NCI-H748 (cell line): Measurements from ENCODE around the gene C10orf90.
A peak's percentile ranks its signal among the peaks of the same experiment; 100 is the strongest.
"Not testable (repeated sequence)": the region's sequence is repeated elsewhere in the genome, so short reads cannot be mapped to it uniquely, and the experiment has no call there.

Experiments
- DNase-seq: peaks from one replicate; lab custom pipeline; 2025; ENCODE audit not compliant: unreplicated experiment; lab: John Stamatoyannopoulos, UW

The C10orf90 gene

DNA sequence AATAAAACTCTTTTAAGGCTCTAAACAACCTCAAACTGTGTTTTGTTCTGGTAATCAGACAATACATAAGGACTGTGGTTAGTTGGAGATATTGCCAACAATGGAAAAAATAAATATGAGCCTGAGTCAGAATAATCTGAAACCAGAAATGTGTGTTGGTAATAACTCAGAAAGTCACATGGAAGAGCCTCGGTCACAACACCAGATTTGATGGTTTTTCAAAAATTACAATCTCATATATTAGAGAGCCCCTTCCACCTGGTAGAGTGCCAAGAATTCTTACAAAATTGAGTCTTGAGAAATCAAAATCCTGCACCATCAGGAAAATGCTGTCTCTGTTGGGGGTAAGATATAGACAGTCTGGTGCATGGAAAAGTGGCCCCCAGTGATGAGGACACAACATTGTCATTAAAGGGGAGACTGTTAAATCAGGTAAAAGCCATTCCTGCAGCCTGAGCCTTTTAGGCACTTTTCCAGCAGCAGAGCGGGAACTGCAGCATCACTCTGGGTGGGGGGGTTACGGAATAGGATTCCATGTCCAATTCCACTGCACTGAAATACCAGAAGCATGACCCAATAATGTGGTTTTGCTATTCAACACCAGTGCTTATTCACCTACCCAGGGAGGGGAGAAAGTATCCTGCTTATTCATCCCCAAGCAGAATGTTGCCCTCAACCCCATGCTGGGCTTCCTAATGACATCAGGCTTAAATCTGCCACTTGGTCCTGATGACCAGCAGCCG, 272.7 kb downstream of the C10orf90 start:
- no peak for DNase-seq

DNA sequence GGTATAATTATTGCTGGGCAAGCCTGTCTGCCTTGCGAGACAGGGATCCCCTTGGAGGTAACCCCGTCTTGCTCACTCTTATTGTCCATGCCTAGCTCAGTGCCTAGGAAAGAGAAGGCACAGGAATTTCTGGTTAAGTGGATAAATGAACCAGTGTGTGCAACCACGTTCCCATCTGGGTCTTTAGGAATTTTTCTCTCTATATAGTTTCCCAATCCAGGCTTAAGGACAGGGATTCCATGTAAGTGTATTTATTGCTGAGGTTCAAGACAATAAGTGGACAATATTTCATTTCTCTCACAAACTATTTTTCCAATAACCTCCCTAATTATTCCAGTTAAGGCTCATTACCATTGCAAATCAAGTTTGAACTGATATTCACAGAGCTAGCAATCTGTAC, 273.3 kb downstream of the C10orf90 start:
- no peak for DNase-seq

DNA sequence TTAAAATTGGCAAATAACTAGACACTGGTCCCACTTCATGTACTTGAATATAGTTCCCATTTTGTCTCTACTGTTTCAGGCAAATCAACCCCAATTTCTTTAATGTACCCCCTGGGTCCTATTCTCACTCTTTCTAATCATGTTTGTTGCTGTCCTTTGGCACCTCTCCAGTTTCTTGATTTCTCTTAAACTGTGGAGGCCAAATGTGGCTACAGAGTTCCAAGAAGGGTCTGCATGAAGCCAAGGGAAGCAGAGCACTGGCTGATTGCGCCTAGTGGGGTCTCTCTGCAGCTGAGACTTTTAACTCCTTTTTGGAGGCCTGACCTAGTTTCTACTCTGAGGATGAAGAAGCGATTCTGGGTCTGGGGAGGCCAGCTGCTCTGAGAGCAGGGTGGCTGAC, 275.5 kb downstream of the C10orf90 start:
- DNase-seq = no peak

DNA sequence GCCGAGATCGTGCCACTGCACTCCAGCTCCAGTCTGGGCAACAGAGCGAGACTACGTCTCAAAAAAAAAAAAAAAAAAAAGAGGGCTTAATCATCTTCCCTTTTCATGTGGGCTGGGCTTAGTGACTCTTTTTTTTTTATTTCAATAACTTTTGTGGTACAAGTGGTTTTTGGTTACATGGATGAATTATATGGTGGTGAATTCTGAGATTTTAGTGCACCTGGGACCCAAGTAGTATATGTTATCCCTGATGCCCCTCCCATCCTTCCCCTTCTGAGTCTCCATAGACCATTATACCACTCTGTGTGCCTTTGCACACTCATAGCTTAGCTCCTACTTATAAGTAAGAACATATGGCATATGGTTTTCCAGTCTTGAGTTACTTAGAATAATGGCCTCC, 277.4 kb downstream of the C10orf90 start:
- DNase-seq = no peak

DNA sequence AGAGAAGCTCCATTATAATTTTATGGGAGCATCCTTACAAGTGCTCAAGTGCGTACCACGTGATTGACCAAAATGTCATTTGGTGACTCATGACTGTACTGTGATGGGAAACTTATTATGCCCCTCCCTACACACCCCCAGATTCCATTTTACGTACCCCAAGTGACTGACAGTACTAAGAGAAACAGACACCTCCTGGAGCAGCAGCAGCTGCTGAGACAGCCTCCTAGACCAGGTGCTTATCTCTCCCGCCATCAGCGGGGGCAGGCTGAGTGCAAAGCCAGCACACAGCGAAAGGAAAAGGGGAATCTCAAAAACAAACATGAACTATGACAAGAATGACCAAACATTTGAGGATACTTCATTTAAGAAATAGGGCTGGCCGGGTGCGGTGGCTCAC, 278.0 kb downstream of the C10orf90 start:
- DNase-seq = no peak

DNA sequence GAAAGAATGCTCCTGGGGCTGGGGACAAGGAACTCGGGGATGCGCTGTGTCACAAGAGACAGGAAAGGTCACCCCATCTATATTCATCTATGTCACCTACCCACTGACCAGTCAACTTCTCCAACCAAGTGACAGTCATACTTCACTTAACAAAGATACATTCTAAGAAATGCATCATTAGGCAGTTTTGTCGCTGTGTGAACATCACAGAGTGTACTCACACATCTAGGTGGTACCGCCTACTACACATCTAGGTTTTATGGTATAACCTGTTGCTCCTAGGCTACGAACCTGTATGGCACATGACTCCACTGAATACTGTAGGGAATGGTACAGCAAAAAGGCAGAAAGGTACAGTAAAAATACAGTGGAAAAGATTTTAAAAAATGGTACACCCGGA, 278.4 kb downstream of the C10orf90 start:
- DNase-seq = no peak

DNA sequence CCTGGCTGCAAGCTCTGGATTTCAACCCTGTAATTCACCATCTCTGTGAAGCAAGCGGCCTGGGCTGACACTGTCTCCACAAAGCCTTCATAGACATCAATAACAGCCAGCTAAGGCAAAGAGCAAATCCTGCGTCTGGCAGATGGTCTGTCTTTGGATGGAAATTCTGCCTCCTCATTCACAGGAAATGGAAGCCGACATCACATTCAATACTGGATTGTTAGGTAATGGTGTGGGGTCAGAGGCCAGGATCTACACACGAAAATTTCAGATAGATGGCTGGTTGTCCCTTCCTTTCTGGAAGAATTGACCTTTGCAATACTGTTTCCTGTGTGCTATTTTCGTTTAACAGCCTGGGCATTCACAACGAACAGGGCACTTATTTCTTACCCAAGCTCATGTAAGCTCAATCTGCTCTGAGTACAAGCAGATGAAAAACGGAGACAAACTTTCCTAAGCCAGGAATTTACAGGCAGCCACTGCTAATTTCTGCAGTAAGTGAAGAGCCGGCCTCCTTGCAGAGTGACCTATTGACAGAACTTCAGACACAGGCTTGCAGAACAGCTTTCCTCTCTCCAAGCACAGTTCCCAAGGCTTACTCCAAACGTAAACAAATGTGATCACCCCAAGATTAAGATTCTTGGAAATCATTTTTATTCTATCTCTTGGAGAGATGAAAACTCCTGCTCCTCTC, 279.2 kb downstream of the C10orf90 start:
- peak; percentile 6 for DNase-seq

DNA sequence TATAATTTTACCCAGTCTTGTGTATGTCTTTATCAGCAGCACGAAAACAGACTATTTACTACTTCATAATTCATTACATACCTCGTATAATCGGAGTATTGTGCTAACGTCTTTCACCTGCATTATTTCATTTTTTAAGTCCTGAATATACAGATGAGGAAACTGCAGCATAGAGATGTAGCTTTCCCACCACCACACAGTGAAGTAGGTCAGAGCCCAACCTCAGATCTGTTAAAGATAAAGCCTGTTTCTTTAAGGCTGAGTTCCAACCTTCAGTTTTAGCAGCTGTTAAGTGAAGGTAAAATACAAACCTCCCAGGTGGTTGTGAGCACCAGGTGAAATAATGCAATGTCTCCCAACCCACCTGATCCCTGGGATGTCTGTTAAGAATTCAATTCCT, 280.2 kb downstream of the C10orf90 start:
- DNase-seq = no peak

DNA sequence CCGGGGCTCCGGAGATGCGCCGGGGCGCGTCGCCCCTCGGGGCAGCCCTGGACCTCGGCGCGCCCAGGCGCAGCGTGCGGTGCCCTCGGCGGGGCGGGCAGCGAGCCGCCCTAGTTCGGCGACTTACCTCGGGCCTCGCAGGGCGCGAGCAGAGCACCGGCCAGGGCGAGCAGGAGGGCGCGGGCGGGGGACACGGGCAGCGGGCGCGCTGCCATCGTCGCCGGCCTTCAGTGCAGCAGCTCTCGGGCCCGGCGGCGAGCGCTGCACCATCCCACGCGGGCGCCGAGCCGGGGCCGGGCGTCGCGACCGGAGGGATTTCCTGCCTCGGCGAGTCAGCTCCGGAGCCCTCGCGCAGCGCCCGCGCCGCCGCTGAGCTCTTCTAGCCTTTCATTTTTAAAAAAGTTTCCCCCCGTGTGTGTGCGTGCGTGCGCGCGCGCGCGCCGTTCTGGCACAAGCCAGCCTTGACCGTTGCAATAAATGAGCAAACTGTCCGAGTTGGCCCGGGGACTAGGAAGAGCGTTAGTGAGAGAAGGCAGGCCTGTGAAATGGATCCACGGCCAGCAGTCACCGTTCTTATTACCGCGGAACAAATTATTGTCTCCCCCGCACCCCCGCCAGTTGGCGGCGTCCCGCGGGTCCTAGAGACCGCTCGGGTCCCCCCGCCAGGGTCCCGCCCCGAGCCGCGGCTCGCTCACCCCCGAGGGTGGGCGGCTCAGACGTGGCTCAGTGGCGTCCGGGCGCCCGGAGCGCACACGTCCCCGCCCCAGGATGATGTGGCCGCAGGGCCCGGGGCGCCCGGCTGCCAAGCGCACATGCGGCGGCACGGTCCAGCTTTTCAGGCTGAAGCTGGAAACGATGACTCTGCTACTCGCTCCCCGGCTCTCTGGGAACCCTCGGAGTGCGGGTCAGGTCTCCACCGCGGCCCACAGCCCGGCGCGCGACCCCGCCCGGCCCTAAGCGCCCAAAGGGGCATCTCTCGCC, 282.3 kb downstream of the C10orf90 start, which contains the start of gene ADAM12:
ADAM12 (minus strand) TSS at position 547 of the 981 bp plus-strand sequence; CDS start at position 215, 332 bp downstream.
- peak; percentile 55 for DNase-seq

DNA sequence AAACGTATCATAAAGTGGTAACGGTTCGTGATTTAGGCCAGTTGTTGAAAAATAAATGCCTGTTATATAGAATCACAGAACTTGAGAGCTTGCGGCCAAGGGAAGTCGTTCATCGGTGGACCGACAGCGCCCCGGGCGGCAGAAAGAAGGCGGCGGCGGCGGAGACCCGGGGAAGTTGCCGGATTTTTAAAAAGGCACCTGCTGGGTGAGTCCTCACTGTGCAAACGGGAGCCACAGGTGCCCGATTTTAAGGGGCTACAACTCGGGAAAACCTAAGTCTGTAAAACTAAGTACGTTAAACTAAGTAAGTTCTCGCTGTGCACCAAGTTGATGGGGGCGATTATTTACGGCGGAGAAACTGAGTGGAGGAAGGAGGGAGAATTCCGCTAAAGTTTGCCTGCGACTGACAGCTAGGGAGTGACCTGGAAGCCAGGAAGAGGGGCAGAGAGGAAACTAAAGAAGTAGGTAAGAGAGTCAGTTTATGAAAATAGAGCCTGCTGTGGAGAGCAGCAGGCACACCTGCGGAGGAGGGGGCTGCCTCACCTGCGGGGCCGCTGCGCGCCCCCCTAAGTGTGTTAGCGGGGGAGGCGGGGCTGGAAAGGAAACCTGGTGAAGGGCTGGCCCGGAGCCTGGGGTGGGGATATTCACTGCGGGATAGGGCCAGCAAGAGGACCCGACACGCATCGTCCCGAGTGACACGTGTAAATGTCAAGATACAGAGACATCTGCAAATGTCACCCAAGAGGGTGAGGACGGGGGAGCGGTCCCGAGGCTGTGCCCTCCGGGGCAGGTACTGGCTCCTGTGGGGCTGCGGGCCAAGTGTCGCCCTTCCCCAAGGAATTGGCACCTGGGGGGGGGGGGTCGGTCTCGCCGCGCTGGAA, 283.2 kb downstream of the C10orf90 start:
- DNase-seq = peak; percentile 56

DNA sequence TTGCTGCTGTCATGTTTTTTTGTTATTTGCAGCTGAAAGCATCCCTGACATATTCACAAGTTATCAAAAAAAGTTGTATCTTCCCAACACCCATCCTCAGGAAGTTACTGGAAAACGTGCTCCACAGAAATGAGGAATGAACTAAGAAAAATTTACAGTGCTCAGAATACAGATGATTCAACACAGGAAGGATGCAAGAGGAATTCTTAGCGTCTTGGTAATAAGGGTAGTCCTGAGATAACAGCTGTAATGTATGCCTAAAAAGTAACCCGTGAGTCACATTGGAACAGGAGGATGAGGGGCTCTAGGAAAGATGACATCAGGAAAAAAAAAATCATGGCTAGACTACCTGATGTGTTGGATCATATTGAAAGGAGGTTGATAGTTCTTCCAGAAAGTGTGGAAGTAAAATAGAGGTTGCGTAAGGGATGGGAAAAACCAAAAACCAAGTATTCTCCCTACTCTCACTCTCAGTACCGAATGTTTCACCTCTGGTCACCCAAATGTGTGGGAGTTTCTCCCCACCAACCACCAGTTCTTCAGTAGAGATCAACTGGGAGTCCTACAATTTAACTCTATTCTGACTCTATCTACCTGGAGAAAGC, 286.1 kb downstream of the C10orf90 start:
- no peak for DNase-seq

DNA sequence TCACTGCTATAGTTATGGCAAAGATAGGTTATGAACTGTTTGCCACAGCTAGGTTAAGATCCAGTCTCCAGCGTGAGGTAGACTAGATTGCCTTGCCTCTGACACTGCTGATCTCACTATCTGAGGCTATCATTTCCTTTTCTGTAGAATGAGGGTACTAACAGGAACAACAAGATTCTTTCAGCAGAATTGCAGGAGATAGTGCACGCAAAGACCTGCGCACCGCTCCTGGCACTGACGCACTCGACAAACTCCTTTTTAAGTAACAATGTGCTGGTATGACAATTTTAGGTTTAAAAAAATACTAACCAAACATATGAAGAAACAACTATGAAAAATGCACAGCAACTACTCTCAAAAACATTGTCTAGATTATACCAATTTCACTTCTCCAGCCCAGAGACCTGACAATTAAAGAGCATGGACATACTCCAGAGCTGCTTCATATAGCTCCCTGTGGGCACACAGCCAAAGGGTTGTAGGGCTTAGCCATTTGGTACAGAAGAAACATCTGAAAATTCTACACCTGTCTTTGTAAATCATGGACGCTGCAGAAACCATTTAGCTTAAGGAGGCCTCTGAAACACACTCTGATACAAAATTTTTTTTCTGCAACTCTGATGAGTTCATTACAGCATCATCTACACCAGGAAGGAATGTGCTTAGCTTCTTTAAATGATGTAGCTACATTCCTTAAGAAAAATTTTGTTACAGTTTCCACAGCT, 290.0 kb downstream of the C10orf90 start:
- DNase-seq = no peak

DNA sequence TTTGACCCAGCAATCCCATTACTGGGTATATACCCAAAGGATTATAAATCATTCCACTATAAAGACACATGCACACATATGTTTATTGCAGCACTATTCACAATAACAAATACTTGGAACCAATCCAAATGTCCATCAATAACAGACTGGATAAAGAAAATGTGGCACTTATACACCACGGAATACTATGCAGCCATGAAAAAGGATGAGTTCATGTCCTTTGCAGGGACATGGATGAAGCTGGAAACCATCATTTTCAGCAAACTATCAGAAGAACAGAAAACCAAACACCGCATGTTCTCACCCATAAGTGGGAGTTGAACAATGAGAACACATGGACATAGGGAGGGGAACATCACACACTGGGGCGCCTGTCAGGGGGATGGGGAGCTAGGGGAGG, 291.3 kb downstream of the C10orf90 start:
- not testable (repeated sequence) for DNase-seq

DNA sequence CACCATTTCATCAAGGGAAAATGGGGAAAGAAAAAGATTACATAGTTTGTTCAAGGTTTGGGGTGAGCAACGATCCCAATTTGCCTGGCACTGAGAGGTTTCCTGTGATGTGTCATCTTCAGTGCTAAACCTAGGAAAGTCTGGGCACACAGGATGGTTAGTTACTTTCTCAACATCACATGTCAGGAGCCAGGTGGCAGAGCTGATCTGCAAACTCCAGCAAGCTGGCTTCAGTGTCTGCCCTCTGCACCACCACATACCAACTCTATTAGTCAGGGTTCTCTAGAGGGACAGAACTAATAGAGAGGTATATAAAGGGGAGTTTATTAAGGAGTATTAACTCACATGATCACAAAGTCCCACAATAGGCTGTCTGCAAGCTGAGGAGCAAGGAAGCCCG, 293.5 kb downstream of the C10orf90 start:
- DNase-seq = no peak

DNA sequence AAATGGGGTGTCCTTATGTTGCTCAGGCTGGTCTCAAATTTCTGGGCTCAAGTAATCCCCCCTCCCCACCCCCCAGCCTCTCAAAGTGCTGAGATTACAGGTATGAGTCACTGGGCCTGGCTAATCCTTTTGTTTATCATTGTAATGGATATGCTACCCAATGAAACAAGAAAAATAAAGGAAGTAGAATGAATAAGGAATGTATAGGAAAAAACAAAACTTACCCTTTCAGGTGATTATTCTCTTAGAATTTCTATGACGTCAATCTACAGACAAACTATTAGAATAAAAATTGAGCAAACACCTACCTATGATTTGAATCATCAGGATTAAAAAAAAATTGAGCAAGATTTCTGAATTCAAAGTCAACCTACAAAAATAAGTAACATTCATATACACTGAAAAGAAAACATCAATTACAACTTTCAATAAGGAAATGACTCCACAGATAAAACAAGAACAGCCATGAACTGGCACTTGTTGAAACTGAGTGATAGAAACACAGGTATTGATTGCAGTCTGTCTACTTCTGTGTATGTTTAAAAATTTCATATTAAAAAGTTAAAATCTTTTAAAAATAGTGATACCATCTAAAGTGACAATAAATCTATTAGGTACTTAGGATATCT, 294.5 kb downstream of the C10orf90 start:
- DNase-seq = no peak

DNA sequence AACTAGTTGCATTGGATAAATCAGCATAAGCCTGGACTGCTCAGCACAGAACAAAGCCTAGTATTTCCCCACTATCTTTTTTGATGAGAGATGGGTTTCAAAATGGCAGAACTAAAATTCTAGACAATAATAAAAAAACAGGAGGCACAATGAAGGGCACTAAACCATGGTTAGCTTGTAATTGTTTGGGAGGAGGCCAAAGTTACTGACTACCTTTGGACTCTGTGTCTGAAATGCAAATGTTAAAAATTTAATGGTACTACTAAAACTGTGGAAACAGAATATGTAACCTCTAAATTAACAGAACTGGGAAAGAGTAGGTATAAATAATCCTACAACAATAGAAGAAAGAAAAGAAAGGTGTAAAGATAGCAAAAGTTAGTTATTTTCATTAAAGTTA, 295.2 kb downstream of the C10orf90 start:
- DNase-seq = no peak
